OCI-LY1 (cell line): ENCODE results near the gene RAB42.
A peak's percentile ranks its signal among the peaks of the same experiment; 100 is the strongest.

Experiments used
- H2AFZ ChIP-seq: fragments of 200-600 bp; sonication (generic), shearing (Covaris generic); 2 replicates; pipeline ENCODE4 v1.6.0; 2014; ENCODE audit warnings: antibody characterized with exemption, mild to moderate bottlenecking, low read length
- H3F3A ChIP-seq: fragments of 200-600 bp; sonication (generic), shearing (Covaris generic); 2 replicates; pipeline ENCODE4 v1.6.0; 2014; ENCODE audit warnings: mild to moderate bottlenecking, antibody characterized with exemption, low read length, moderate library complexity; ENCODE audit not compliant: insufficient read depth
- H3K27ac ChIP-seq: fragments of 200-600 bp; sonication (generic); 2 replicates; pipeline ENCODE4 v1.5.1; 2014; ENCODE audit warnings: low read length, mixed run types, mild to moderate bottlenecking, low read depth; ENCODE audit not compliant: poor library complexity, severe bottlenecking
- H3K27me3 ChIP-seq: fragments of 200-600 bp; sonication (generic); 2 replicates; pipeline ENCODE4 v1.6.0; 2014; ENCODE audit warnings: antibody characterized with exemption, mild to moderate bottlenecking, low read length, moderate library complexity; ENCODE audit not compliant: insufficient read depth
- H3K36me3 ChIP-seq: fragments of 200-600 bp; sonication (generic); 2 replicates; pipeline ENCODE4 v1.6.1; 2014; ENCODE audit warnings: mild to moderate bottlenecking, antibody characterized with exemption, low read length, moderate library complexity, mixed read lengths; ENCODE audit not compliant: insufficient read depth
- H3K4me1 ChIP-seq: fragments of 200-600 bp; sonication (generic); 2 replicates; pipeline ENCODE4 v1.5.1; 2014; ENCODE audit warnings: mild to moderate bottlenecking, low read length, moderate library complexity; ENCODE audit not compliant: insufficient read depth, severe bottlenecking
- H3K4me2 ChIP-seq: fragments of 200-600 bp; sonication (generic), shearing (Covaris generic); 2 replicates; pipeline ENCODE4 v1.6.1; 2014; ENCODE audit warnings: low read length
- H3K4me3 ChIP-seq: fragments of 200-600 bp; sonication (generic); 2 replicates; pipeline ENCODE4 v1.5.1; 2014; ENCODE audit warnings: low read length, low read depth, mild to moderate bottlenecking, mixed read lengths; ENCODE audit not compliant: poor library complexity, severe bottlenecking
- H3K79me2 ChIP-seq: fragments of 200-600 bp; shearing (Covaris generic); 2 replicates; pipeline ENCODE4 v1.6.1; 2016; ENCODE audit warnings: mixed run types, low read length, mixed read lengths; ENCODE audit not compliant: insufficient read depth
- H3K9ac ChIP-seq: fragments of 200-600 bp; sonication (generic), shearing (Covaris generic); 2 replicates; pipeline ENCODE4 v1.6.1; 2014; ENCODE audit warnings: mild to moderate bottlenecking, low read length, mixed read lengths
- H3K9me2 ChIP-seq: fragments of 200-600 bp; sonication (generic), shearing (Covaris generic); 2 replicates; pipeline ENCODE4 v1.6.1; 2014; ENCODE audit warnings: low read depth, mild to moderate bottlenecking, low read length, mixed read lengths
- H3K9me3 ChIP-seq: fragments of 200-600 bp; shearing (Covaris generic); 2 replicates; pipeline ENCODE4 v1.6.1; 2014; ENCODE audit warnings: low read length, mixed read lengths
- H4K20me1 ChIP-seq: fragments of 200-600 bp; sonication (generic), shearing (Covaris generic); 2 replicates; pipeline ENCODE4 v1.6.0; 2016; ENCODE audit warnings: mild to moderate bottlenecking, low read length; ENCODE audit not compliant: insufficient read depth
- CTCF ChIP-seq: fragments of 200-600 bp; sonication (generic), shearing (Covaris generic); IDR thresholded peaks from 2 replicates; pipeline ENCODE4 v1.5.1; 2017; ENCODE audit warnings: mild to moderate bottlenecking, antibody characterized with exemption, low read length, moderate library complexity, mixed read lengths
- EZH2 ChIP-seq: fragments of 200-600 bp; sonication (generic), shearing (Covaris generic); IDR thresholded peaks from 2 replicates; pipeline ENCODE4 v1.8.0; 2017; ENCODE audit warnings: borderline replicate concordance, mixed run types, mild to moderate bottlenecking, antibody characterized with exemption, low read length, moderate library complexity, mixed read lengths

RAB42 gene

GRCh38 chr1:28577052-28577678 lies 14.9 kb upstream of the RAB42 start:
- H3K36me3 ChIP-seq: peaks cover 71% of the 10 kb centered on the region
- H3K27ac ChIP-seq: peak overlapping the region; percentile 13
- H3F3A ChIP-seq: peaks cover 8% of the 10 kb centered on the region; the same call in 1 of the 2 replicates
- peaks cover 19% of the 10 kb centered on the region for H3K4me1 ChIP-seq
- no peak overlapping the region for H3K4me2 ChIP-seq
- no peaks in the 10 kb centered on the region for H4K20me1 ChIP-seq
- no peak for TF ChIP-seq EZH2
- TF ChIP-seq CTCF: no peak
- peaks cover 16% of the 10 kb centered on the region for H3K79me2 ChIP-seq
- no peak overlapping the region for H3K4me3 ChIP-seq
- no peaks in the 10 kb centered on the region for H3K9me3 ChIP-seq
- H2AFZ ChIP-seq: no peak overlapping the region
- no peak overlapping the region for H3K9ac ChIP-seq
- no peaks in the 10 kb centered on the region for H3K27me3 ChIP-seq
- H3K9me2 ChIP-seq: no peaks in the 10 kb centered on the region

GRCh38 chr1:28577738-28578536 lies 14.1 kb upstream of the RAB42 start:
- Histone ChIP-seq H3F3A (peaks cover 8% of the 10 kb centered on the region; the same call in 1 of the 2 replicates), H3K4me2 (no peak overlapping the region), H4K20me1 (no peaks in the 10 kb centered on the region), H3K4me3 (no peak overlapping the region), H3K79me2 (peaks cover 16% of the 10 kb centered on the region), H3K9me2 (no peaks in the 10 kb centered on the region), H3K36me3 (peaks cover 70% of the 10 kb centered on the region), H3K9me3 (no peaks in the 10 kb centered on the region), H3K9ac (no peak overlapping the region), H3K4me1 (peaks cover 27% of the 10 kb centered on the region), H3K27me3 (no peaks in the 10 kb centered on the region), H3K27ac (peak overlapping the region; percentile 13), H2AFZ (no peak overlapping the region)
- TF ChIP-seq CTCF: no peak
- TF ChIP-seq EZH2: no peak

- peaks cover 30% of the 10 kb centered on the region for H3K4me1 ChIP-seq
- no peak overlapping the region for H2AFZ ChIP-seq
- peaks cover 8% of the 10 kb centered on the region; the same call in 1 of the 2 replicates for H3F3A ChIP-seq
- H4K20me1 ChIP-seq: no peaks in the 10 kb centered on the region
- peaks cover 66% of the 10 kb centered on the region for H3K36me3 ChIP-seq
- peaks cover 16% of the 10 kb centered on the region for H3K79me2 ChIP-seq
- H3K27me3 ChIP-seq: no peaks in the 10 kb centered on the region
- no peaks in the 10 kb centered on the region for H3K9me2 ChIP-seq
- H3K27ac ChIP-seq: peak overlapping the region; percentile 14
- H3K9me3 ChIP-seq: no peaks in the 10 kb centered on the region
- H3K4me2 ChIP-seq: no peak overlapping the region; the same call in 1 of the 2 replicates
- H3K9ac ChIP-seq: no peak overlapping the region
- no peak overlapping the region for H3K4me3 ChIP-seq
- no peak for TF ChIP-seq EZH2
- no peak for TF ChIP-seq CTCF
Measured at GRCh38 chr1:28578696-28579218, 13.3 kb upstream of the RAB42 start.
